ENCODE measurements around the gene MAP4K3. TPM values are rescaled to one million over a fixed set of nuclear protein-coding genes. Genes with fewer than 3 reads are reported as not detected.
A peak's percentile ranks its signal among the peaks of the same experiment; 100 is the strongest.

MAP4K3 gene
- total and polyA plus RNA-seq, 9 of the 15 experiments (the other 6 are each of a cell fraction or from before 2014, with no cell fraction given): 3.1 to 30.0 (median 16.9) TPM

DNA sequence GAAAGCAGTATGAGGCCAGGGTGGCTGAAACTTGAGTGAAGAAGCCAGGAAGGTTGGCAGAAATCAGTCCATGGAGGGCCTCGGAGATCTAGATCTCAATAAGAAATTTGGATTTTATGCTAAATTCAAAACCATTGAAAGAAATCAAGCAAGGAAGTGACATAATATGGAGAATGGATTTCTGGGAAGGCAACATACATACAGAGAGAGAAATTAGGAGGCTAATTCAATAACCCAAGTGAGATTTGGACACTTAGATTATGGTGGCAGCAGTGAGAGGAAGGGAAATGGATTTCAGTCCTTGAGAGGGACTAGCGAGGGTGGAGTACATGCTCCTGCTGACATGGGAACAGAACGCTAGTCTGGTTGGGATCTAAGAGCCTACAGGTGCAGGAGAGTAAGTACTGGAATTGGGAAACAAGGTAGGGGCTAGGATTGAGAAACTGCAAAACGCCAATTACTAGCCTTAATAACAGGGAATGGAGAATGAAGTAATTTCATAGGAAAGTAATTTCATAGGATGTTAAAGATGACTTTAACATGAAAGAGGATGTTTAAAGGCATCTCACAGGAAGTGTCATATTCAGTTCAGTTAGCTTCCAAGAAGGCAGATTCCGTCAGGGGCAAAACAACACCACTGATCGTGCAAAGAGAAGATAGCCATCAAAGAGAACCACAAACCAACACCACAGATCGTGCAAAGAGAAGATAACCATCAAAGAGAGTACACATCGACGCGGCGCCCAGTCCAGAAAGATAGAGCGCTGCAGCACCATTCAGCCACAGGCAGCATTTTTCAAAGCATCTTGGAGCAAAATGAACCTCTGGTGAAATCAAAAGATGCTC is 220.5 kb downstream of the MAP4K3 start (continued):
- TF ChIP-seq ARID1B (IDR thresholded peaks at IDR 0.05): peak; percentile 50
- TF ChIP-seq, protein P1, sequence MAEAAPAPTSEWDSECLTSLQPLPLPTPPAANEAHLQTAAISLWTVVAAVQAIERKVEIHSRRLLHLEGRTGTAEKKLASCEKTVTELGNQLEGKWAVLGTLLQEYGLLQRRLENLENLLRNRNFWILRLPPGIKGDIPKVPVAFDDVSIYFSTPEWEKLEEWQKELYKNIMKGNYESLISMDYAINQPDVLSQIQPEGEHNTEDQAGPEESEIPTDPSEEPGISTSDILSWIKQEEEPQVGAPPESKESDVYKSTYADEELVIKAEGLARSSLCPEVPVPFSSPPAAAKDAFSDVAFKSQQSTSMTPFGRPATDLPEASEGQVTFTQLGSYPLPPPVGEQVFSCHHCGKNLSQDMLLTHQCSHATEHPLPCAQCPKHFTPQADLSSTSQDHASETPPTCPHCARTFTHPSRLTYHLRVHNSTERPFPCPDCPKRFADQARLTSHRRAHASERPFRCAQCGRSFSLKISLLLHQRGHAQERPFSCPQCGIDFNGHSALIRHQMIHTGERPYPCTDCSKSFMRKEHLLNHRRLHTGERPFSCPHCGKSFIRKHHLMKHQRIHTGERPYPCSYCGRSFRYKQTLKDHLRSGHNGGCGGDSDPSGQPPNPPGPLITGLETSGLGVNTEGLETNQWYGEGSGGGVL (CRISPR knock-in tag; IDR thresholded peaks at IDR 0.05): no peak
- no peak for TF ChIP-seq TBP (optimal IDR thresholded peaks at IDR 0.05; ENCODE audit: low read depth, low read length)
- TF ChIP-seq, protein P2, sequence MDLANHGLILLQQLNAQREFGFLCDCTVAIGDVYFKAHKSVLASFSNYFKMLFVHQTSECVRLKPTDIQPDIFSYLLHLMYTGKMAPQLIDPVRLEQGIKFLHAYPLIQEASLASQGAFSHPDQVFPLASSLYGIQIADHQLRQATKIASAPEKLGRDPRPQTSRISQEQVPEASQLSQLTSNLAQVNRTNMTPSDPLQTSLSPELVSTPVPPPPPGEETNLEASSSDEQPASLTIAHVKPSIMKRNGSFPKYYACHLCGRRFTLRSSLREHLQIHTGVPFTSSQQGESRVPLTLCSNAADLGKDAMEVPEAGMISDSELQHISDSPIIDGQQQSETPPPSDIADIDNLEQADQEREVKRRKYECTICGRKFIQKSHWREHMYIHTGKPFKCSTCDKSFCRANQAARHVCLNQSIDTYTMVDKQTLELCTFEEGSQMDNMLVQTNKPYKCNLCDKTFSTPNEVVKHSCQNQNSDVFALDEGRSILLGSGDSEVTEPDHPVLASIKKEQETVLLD (IDR thresholded peaks at IDR 0.05): no peak
- TF ChIP-seq RCOR1 (IDR thresholded peaks at IDR 0.05; ENCODE audit: borderline replicate concordance in 1 of 2, low read depth in 2 of 2, low read length in 2 of 2): peak in 1 of 2 experiments; percentile 54; a peak in 1 of 4 replicates
- no peak for TF ChIP-seq SIN3B (IDR thresholded peaks at IDR 0.05; ENCODE audit: low read depth)
- no peak for TF ChIP-seq PHTF2 (CRISPR knock-in tag; IDR thresholded peaks at IDR 0.05)
- TF ChIP-seq PCBP1 (IDR thresholded peaks at IDR 0.05; ENCODE audit: low read depth, low read length, poor library complexity, severe bottlenecking): no peak
- TF ChIP-seq THRAP3 (IDR thresholded peaks at IDR 0.05; ENCODE audit: borderline replicate concordance): no peak
- no peak for TF ChIP-seq ZNF57 (CRISPR knock-in tag; IDR thresholded peaks at IDR 0.05)
- no peak for TF ChIP-seq ZNF165 (CRISPR knock-in tag; IDR thresholded peaks at IDR 0.05; ENCODE audit: borderline replicate concordance)
- no peak for TF ChIP-seq IRF1 (CRISPR knock-in tag; IDR thresholded peaks at IDR 0.05; ENCODE audit: borderline replicate concordance)
- TF ChIP-seq FOXJ3 (CRISPR knock-in tag; IDR thresholded peaks at IDR 0.05): no peak
- no peak for TF ChIP-seq RBM17 (IDR thresholded peaks at IDR 0.05; ENCODE audit: borderline replicate concordance, low read depth, low read length)
- no peak for TF ChIP-seq CREB1 (IDR thresholded peaks at IDR 0.05)
- TF ChIP-seq CREB1 (CRISPR knock-in tag; IDR thresholded peaks at IDR 0.05): no peak
- TF ChIP-seq RAD21 (CRISPR knock-in tag; conservative IDR thresholded peaks at IDR 0.05 in 1 of 2, IDR thresholded peaks at IDR 0.05 in 1 of 2): 0 out of 4 replicates have a peak, but pooled peaks of 1 of the 2 experiments have one; percentile 11
- TF ChIP-seq, protein P3, sequence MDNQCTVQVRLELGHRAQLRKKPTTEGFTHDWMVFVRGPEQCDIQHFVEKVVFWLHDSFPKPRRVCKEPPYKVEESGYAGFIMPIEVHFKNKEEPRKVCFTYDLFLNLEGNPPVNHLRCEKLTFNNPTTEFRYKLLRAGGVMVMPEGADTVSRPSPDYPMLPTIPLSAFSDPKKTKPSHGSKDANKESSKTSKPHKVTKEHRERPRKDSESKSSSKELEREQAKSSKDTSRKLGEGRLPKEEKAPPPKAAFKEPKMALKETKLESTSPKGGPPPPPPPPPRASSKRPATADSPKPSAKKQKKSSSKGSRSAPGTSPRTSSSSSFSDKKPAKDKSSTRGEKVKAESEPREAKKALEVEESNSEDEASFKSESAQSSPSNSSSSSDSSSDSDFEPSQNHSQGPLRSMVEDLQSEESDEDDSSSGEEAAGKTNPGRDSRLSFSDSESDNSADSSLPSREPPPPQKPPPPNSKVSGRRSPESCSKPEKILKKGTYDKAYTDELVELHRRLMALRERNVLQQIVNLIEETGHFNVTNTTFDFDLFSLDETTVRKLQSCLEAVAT (IDR thresholded peaks at IDR 0.05): peak in 1 of 2 experiments; percentile 65; a peak in 2 of 4 replicates
- TF ChIP-seq CXXC5 (CRISPR knock-in tag; IDR thresholded peaks at IDR 0.05): peak; percentile 16; the same call in 1 of the 2 replicates
- no peak for TF ChIP-seq EWSR1 (IDR thresholded peaks at IDR 0.05; ENCODE audit: borderline replicate concordance, low read depth, partially characterized antibody)
- no peak for TF ChIP-seq POLR2B (IDR thresholded peaks at IDR 0.05; ENCODE audit: low read depth, partially characterized antibody)
- no peak for TF ChIP-seq TARDBP (IDR thresholded peaks at IDR 0.05)
- TF ChIP-seq TCF3 (CRISPR knock-in tag; IDR thresholded peaks at IDR 0.05): no peak
